ENCODE data around the gene MON2.

MON2 gene

GRCh38 chr12:62562846-62563245, 96.2 kb downstream of the MON2 start:
- no peak for DNase-seq

DNA sequence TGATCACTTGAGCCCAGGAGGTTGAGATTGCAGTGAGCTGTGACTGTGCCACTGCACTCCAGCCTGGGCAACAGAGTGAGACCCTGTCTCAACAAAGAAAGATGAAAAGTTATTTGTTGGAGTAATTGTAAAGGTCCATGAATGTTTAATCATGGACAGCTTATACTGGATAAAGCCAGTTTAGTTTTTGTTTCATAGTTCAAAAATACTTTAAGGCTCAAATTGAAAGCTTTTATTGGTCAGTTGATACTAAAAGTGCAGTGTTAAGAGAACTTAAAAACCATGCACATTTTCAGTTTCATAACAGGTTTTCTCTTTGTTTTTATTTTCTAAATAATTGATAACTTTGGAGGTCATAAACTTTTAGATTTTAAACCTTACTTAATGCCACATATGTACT, 108.4 kb downstream of the MON2 start:
- DNase-seq, result no peak

- DNase-seq, result no peak
Observed at GRCh38 chr12:62576503-62576902, 109.9 kb downstream of the MON2 start.

DNA sequence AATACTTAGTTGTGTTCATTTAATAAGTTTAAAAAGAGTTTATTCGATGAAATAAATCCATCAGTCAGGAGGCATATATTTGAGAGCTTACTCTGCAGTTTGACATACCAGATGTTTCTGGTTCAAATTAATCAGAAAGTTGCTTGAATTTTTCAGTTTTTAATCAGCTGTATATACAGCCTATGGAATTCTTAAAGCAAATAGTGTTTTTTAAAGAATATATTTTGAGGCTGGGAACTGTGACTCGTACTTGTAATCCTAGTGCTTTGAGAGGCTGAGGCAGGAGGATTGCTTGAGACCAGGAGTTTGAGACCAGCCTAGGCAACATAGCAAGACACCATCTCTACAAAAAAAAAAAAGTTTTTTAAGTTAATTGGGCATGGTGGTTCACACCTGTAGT, 112.1 kb downstream of the MON2 start:
- no peak for DNase-seq

GRCh38 chr12:62581288-62582064, 114.8 kb downstream of the MON2 start:
- DNase-seq, result peak; percentile 60

- no peak for DNase-seq
Observed at GRCh38 chr12:62582065-62582366, 115.4 kb downstream of the MON2 start.

- DNase-seq, result no peak
Observed at GRCh38 chr12:62584619-62585018, 118.0 kb downstream of the MON2 start.

- DNase-seq, result no peak
Observed at GRCh38 chr12:62586850-62587249, 120.2 kb downstream of the MON2 start.

- DNase-seq, result no peak
Observed at GRCh38 chr12:62588916-62589315, 122.3 kb downstream of the MON2 start.

DNA sequence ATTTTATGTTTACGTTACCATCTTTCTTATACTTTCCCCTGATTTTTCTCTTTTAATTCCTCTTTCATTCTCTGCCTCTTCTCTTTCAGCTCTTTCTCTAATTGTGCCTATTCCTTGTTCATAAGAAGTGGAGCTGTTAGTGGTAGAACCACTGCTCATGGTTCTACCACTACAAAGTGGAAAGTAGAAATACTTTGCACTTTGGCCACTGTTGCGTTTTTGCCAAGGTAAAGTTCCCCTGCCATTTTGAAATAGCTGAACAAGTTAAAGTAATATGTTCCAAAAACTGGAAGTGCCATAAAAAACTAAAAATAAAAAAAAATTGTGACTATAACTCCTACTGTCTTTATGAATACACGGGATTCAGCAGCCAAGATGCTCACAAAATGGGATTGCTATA, 130.6 kb downstream of the MON2 start:
- no peak for DNase-seq

DNA sequence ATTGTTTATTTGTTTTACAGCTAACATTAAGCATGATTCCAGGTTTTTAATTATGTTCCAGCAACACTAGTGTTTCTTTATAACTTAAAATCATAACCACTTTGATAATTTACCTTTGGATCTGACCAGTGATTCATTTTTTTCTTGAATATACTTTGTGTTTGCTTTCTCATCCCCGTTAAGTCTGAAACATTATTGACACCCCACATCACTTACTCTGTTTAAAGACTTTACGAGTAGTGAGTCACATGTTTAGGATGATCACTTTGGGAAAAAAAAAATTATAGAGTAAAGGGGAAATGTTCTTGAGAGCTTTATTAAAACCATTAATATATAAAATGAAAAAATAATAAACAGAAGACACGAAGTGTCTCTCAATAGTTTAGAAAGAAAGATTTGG, 132.2 kb downstream of the MON2 start:
- no peak for DNase-seq

DNA sequence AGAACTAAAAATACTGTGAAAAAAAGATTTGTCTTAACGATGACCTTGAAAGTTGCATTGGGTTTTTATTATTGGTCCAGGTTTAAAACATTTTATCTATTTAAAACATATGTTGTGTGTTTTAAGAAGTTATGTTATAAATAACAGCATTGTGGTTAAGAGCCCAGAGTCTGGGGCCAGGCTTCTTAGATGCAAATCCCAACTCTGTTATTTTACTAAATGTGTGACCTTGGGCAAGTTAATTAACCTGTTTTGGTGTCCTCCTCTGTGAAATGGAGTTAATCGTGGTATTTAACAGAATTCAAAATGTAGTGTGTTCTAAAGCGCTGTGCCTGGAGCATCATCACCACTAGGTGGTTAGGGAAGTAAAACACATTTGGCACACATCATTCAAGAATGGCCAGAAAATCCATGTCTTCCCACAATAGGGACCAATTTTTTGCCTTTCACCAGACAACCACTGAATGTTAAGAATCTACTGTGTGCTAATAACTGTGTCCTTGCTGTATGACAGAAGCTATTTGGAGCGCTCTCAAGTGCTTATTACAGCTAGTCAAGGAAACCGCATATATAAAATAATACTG, 133.3 kb downstream of the MON2 start:
- DNase-seq, result no peak

GRCh38 chr12:62601765-62602164, 135.1 kb downstream of the MON2 start:
- no peak for DNase-seq

DNA sequence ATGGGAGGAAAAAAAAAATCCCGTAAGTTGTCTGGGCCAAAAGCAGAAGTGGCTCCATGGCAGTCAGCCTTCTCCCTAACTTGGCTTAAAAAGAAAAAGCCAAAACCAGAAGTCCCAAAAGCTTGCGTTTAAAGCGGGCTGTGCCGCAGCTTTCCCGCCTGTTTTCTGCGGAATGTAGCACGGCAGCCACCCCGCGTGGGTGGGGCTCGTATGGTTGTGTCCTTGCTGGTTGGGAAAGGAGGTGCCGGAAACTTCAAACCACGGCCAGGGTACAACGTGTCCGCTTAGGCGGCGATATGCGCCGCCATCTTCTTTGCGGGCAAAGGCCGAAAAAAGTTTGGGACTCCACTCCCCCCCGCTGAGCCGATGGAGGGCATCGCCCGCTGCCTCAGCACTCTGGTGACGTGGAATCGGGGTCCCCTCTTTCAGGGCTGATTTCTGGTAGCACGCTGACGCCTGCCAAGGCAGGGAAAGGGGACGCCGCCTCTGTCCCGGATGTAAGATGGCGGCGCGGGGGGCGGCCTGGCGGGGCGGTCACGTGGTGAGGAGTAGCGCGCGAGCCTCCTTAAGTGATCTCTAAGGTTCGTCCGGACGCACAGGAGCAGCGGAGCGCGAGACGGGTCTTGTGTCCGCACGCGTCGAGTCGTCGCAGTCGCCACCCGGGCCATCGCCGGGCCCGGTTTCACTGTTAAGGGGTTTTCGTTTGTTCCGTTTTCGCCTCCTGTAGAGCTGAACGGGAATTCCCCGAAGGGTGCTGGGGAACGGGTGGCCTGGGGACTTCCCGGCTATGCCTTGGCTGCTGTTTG, 135.8 kb downstream of the MON2 start:
- peak; percentile 87 for DNase-seq

DNA sequence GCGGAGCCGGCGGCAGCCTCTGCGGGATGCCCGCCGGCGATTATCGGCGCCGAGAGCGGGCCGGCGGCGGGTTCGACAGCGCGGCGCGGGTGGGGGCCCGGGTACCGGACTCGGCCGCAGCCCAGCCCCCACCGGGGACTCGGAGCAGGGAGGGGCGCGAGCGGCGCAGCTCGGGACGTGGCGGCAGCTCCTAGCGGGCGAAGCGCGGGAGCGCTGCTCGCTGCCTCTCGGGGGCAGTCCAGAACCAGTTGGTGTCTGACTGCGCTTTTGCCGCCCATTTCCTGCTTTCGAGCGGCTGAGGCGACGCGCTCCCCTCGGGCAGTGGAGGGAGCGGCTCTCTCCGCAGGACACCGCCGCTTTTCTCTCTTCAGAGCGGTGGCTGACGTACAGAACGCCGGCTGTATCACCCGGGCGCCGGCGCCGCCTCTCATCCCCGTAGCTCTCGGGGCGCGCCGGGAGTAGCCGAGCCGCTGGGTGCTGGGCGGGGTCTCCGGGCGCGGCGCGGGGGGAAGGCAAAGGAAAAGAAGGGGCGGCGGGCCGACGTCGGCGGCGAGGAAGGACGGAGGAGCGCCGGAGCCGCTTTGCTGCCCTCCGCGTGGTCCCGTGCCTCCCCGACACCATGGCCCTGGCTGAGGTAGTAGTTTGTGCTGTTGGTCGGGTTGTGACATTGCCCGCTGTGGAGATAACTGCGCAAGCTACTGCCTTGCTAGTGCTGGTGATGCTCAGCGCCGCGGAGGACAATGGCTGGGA, 136.6 kb downstream of the MON2 start:
- DNase-seq, result peak; percentile 69

DNA sequence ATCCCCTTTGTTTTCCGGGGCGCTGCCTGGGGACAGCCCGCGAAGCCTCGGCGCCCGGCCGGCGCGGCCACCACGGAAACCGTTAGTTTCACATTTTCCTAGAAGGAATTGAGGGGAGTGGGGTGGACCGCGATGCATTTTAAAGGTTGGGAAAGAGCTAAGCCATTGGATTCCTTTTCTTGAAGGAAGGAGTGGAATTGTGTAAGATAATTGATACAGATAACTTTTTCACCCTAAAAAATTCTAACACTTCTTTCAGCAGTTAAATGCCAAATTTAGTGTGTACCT, 137.1 kb downstream of the MON2 start:
- DNase-seq, result peak; percentile 47

DNA sequence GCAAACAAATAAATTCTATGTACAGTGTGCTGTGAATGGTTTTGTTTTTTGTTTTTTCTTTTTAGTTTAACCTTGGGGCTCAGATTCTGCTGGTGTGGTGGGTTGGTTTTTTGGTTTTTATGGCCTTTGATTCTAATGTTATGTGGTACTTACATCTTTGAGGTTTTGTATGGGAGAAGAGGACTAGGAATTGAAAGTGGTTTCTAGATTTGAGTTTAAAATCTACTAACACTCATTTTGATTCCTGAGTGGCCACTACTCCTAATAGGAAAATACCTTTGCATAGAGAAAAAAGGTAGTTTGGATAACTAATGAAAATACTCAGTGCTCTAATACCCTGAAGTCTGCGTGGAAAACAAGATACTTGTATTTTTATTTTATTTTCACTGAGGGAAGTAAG, 137.7 kb downstream of the MON2 start:
- no peak for DNase-seq

GRCh38 chr12:62604871-62605270, 138.2 kb downstream of the MON2 start:
- DNase-seq, result peak; percentile 75

DNA sequence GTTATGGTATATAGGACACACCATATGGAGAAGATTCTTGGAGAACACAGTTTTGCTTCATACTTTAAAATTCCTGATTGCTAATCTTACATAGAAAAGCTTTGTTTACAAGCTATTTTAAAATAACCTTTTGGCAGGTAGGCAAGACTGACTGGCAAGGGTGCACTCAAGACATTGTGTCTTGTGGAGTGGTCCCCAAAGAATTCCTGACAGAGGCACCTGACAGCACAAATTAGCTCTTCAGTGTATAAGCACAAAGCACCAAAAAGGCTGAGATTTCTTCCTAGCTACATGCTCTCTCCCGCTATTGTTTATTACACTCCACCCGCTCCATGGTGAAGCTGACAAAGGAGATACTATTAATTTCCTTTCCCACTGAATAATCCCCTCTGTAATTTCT, 139.4 kb downstream of the MON2 start:
- DNase-seq, result no peak

- no peak for DNase-seq
Observed at GRCh38 chr12:62606654-62607053, 140.0 kb downstream of the MON2 start.

DNA sequence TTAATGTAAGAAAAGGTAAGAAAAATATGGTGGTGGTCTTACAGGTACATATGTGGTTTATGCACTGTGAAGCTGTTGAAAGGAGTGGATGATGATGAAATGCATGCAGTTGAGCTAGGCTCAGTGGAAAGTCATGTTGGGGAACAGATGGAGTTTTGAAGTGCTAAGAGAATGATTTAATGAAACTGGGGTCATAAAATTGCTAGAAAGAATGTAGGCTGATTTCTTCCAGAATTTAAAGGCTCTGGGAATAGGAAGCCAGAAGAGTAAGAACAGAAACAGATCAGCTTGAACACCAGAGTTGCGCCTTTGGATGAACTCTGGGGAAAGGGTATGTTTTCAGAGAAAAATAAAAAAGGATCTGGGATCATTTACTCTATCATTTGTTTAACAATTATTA, 146.5 kb downstream of the MON2 start:
- DNase-seq, result no peak

DNA sequence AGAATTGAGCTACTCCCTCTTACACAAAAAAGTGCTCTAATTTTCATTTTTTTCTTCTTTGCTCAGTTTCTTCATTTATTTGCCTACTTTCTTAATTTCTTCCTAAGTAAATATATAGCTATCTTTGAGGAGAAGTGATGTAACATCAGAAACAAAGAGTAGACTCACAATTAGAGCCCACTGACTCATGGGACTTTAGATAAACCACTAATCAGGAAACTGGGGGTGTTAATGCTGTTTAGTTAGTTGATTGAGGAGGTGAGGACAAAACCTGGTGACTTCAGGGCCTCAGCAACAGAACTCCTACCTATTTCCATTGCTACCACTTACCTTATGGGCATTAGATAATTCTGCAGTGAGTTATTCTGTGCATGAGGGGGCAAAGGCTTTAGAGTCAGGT, 151.7 kb downstream of the MON2 start:
- no peak for DNase-seq

DNA sequence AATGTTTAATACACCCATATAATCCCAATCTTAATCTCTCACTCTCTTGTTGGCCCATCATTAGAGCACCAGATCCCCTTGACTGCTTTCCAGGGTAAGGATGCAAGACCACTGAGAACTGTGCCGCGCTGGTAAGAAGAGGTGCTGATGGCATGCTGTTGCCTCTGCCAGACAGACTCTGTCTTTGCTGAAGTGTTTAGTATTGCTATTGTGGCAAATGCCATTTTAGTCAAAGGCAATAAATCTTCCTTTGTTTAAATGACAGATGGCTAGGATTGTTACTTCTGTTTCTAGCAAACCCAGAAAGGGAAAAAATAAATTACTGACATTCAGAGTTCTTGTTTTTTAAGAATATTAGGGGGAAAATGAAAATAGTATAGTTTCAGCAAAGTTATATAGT, 152.3 kb downstream of the MON2 start:
- no peak for DNase-seq

DNA sequence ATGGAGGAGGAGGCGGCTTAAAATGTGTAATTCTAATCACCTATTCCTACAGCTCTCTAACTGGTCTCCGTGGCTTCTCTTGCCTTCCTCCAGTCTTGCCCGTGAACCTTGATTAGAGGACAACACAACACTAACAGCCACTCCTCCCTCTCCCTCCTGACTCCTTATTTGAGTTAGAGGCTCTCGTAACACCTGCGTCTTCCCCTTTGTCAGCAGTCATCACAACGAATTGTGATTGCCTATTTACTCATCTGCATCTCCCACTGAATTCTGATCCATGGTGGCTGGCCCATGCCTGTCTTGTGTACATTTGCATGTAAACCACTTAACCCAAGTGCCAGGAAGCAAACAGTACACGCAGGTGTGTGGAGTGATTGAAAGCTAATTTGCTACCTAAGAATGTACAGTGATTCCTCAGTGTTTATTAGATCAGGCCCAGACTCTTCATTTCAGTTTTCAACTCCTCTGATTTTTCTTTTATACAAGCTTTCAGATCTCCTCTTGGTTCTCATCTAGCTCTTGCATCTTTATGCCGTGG, 154.5 kb downstream of the MON2 start:
- DNase-seq, result no peak

Data from kidney glomerular epithelial cell (primary cell).